HG03520 (cell line): ENCODE measurements around the gene RHOXF2.
A peak's percentile ranks its signal among the peaks of the same experiment; 100 is the strongest.
"Not testable (repeated sequence)": the region's sequence is repeated elsewhere in the genome, so short reads cannot be mapped to it uniquely, and the experiment has no call there.

Experiments
- ATAC-seq: cut with Tn5 transposase; IDR thresholded peaks from one replicate; pipeline ENCODE4 v1.9.1; 2021; ENCODE audit warnings: mild to moderate bottlenecking, moderate library complexity; ENCODE audit not compliant: unreplicated experiment

The RHOXF2 gene

GRCh38 chrX:120158313-120158712 lies at the start of gene RHOXF2:
TSS of gene RHOXF2 (plus strand) at chrX:120158613. CDS start at chrX:120158751, 138 bp downstream.
- ATAC-seq, result not testable (repeated sequence)

GRCh38 chrX:120109378-120109777 lies 49.0 kb upstream of the RHOXF2 start:
- ATAC-seq, result no peak

- no peak for ATAC-seq
These were observed 46.8 kb upstream of the RHOXF2 start for GRCh38 chrX:120111611-120112010.

- no peak for ATAC-seq
These were observed 42.9 kb upstream of the RHOXF2 start, which contains the start of gene RHOXF1 for GRCh38 chrX:120115438-120115963. TSS of gene RHOXF1 (minus strand) at chrX:120115913. CDS start at chrX:120115862, 51 bp downstream.

GRCh38 chrX:120120223-120120622 lies 38.2 kb upstream of the RHOXF2 start:
- no peak for ATAC-seq

- no peak for ATAC-seq
These were observed 33.0 kb upstream of the RHOXF2 start for GRCh38 chrX:120125444-120125843.

GRCh38 chrX:120128306-120128846 lies 30.0 kb upstream of the RHOXF2 start:
- not testable (repeated sequence) for ATAC-seq

GRCh38 chrX:120136128-120136527 lies 22.3 kb upstream of the RHOXF2 start:
- ATAC-seq, result no peak

GRCh38 chrX:120136840-120137239 lies 21.6 kb upstream of the RHOXF2 start:
- ATAC-seq, result no peak

- ATAC-seq, result no peak
These were observed 21.0 kb upstream of the RHOXF2 start for GRCh38 chrX:120137439-120137838.

GRCh38 chrX:120140293-120140981 lies 18.0 kb upstream of the RHOXF2 start:
- no peak for ATAC-seq

- no peak for ATAC-seq
These were observed 14.1 kb upstream of the RHOXF2 start for GRCh38 chrX:120144178-120144844.

GRCh38 chrX:120145295-120145925 lies 13.0 kb upstream of the RHOXF2 start:
- ATAC-seq, result no peak

- ATAC-seq, result not testable (repeated sequence)
These were observed 12.1 kb upstream of the RHOXF2 start for GRCh38 chrX:120146323-120146722.

GRCh38 chrX:120147537-120147936 lies 10.9 kb upstream of the RHOXF2 start:
- ATAC-seq, result no peak

GRCh38 chrX:120150109-120150744 lies 8.2 kb upstream of the RHOXF2 start:
- not testable (repeated sequence) for ATAC-seq

- ATAC-seq, result not testable (repeated sequence)
These were observed 673 bp downstream of the RHOXF2 start for GRCh38 chrX:120159086-120159485.

GRCh38 chrX:120193254-120193653 lies 34.8 kb downstream of the RHOXF2 start:
- ATAC-seq, result not testable (repeated sequence)

- ATAC-seq, result peak; percentile 84
These were observed 35.3 kb downstream of the RHOXF2 start for GRCh38 chrX:120193720-120194119.

GRCh38 chrX:120195786-120196185 lies 37.4 kb downstream of the RHOXF2 start:
- not testable (repeated sequence) for ATAC-seq
